ENCODE measurements around the gene CPNE8.

DNA sequence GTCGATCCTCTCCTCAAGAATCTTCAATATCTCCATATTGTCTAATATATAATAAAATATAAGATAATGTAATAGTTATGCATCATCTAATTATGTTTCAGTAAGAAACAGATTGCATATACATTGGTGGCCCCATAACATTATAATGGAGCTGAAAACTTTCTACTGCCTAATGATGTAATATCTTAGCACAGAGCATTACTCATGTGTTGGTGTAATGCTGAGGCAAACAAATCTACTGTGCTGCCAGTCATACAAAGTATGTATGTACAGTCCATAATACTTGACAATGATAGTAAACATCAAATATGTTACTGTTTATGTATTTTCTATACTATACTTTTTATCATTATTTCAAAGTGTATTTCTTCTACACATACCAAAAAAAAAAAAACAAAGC, 128.7 kb downstream of the CPNE8 start:
- TF ChIP-seq, protein P1, sequence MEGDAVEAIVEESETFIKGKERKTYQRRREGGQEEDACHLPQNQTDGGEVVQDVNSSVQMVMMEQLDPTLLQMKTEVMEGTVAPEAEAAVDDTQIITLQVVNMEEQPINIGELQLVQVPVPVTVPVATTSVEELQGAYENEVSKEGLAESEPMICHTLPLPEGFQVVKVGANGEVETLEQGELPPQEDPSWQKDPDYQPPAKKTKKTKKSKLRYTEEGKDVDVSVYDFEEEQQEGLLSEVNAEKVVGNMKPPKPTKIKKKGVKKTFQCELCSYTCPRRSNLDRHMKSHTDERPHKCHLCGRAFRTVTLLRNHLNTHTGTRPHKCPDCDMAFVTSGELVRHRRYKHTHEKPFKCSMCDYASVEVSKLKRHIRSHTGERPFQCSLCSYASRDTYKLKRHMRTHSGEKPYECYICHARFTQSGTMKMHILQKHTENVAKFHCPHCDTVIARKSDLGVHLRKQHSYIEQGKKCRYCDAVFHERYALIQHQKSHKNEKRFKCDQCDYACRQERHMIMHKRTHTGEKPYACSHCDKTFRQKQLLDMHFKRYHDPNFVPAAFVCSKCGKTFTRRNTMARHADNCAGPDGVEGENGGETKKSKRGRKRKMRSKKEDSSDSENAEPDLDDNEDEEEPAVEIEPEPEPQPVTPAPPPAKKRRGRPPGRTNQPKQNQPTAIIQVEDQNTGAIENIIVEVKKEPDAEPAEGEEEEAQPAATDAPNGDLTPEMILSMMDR (IDR thresholded peaks at IDR 0.05), result no peak
- TF ChIP-seq POLR2A (IDR thresholded peaks at IDR 0.05), result no peak
